Duodenal mucosa (tissue), 2 donors: ENCODE measurements around the gene VPS37D.
"Not testable (repeated sequence)": the region's sequence is repeated elsewhere in the genome, so short reads cannot be mapped to it uniquely, and the experiment has no call there.

Source experiments
- H3K27ac ChIP-seq: one replicate; pipeline ENCODE4 v1.7.0; 2013; ENCODE audit warnings: low read depth, low read length
- H3K27me3 ChIP-seq, 2 donors: one replicate each; pipeline ENCODE4 v1.7.0; 2013; ENCODE audit warnings: low read length in 2 of 2, control low read depth in 1 of 2; ENCODE audit not compliant: insufficient read depth in 2 of 2, control insufficient read depth in 1 of 2
- H3K36me3 ChIP-seq, 2 donors: one replicate each; pipeline ENCODE4 v1.7.0; 2013; ENCODE audit warnings: low read length in 2 of 2, control low read depth in 1 of 2; ENCODE audit not compliant: insufficient read depth in 2 of 2, control insufficient read depth in 1 of 2
- H3K4me1 ChIP-seq, 2 donors: one replicate each; pipeline ENCODE4 v1.7.0; 2013; ENCODE audit warnings: low read length in 2 of 2, control low read depth in 1 of 2; ENCODE audit not compliant: insufficient read depth in 2 of 2, control insufficient read depth in 1 of 2
- H3K4me3 ChIP-seq, 2 donors: one replicate each; pipeline ENCODE4 v1.7.0; 2013; ENCODE audit warnings: low read length in 2 of 2, low read depth in 1 of 2
- H3K9ac ChIP-seq, 2 donors: one replicate each; pipeline ENCODE4 v1.7.0; 2013; ENCODE audit warnings: low read length in 2 of 2, low read depth in 1 of 2
- H3K9me3 ChIP-seq, 2 donors: one replicate each; pipeline ENCODE4 v1.7.0; 2013; ENCODE audit warnings: low read length in 2 of 2, control low read depth in 1 of 2; ENCODE audit not compliant: control insufficient read depth in 1 of 2

VPS37D gene

DNA sequence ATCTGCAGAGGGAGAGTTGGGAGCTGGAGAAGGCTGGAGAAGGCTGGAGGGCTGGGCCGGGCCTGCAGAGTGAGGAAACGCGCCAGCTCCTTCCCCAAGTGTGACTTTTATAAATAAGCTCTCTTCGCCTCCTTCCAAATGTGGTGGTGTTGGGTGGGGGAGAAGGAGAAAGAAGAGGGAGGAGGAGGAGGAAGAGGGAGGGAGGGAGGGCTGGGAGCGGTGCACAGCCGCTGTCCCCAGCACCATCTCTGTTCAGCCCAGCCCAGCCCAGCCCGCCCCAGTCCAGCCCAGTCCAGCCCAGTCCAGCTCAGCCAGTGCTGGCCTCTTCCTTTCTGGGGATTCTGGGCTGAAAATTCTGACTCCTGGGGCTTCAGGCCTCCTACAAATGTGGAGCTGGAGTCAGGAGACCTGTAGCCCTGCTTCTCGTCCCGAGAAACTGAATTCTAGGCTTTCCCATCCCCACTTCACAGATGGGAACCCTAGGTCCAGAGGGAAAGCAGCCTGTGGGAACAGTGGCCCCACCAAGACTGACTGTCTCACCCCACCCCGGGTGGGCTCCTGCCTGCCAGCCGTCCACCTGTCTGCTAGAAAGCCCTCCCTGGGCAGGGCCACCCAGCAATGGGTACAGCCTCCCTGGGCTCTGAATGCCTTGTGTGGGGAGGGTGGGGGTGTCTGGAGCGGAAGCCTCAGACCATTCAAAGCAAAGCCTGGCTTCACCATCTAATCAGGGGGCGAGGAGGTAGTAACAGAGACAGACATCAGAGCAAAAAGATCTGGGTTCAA is 49.6 kb downstream of the VPS37D start:
- Histone ChIP-seq H3K27ac (no peak overlapping the region), H3K4me1 (peaks cover 22 to 35% of the 10 kb centered on the region in 2 donors), H3K4me3 (no peak overlapping the region), H3K9me3 (no peaks in the 10 kb centered on the region), H3K27me3 (peaks cover 0 to 3% of the 10 kb centered on the region in 2 donors), H3K36me3 (no peaks in the 10 kb centered on the region), H3K9ac (peak overlapping the region in 1 of 2 donors; percentile 61)

DNA sequence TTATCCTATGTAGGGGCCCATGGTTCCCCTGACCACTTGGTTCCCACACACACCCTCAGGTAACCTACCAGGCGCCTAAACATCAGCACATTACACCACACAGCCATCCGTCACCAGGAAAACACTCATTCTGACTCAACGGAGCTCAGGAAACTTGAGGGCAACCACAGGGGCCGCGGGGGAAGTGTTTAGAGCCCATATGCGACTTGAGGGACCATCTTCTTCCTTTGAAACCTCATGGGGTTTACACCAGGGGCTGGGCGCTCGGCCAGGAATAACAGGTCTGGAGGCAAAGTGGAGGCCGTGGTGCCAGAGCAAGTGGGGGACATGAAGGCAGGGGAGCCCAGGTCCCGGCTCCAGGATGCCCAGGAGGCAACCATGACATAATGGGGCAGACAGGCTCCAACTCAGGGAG is 50.4 kb downstream of the VPS37D start:
- H3K36me3 ChIP-seq: no peaks in the 10 kb centered on the region
- no peak overlapping the region for H3K27ac ChIP-seq
- H3K27me3 ChIP-seq: peaks cover 0 to 3% of the 10 kb centered on the region in 2 donors
- no peaks in the 10 kb centered on the region for H3K9me3 ChIP-seq
- H3K9ac ChIP-seq: peak overlapping the region; percentile 32 to 61
- peaks cover 22 to 35% of the 10 kb centered on the region in 2 donors for H3K4me1 ChIP-seq
- H3K4me3 ChIP-seq: no peak overlapping the region

DNA sequence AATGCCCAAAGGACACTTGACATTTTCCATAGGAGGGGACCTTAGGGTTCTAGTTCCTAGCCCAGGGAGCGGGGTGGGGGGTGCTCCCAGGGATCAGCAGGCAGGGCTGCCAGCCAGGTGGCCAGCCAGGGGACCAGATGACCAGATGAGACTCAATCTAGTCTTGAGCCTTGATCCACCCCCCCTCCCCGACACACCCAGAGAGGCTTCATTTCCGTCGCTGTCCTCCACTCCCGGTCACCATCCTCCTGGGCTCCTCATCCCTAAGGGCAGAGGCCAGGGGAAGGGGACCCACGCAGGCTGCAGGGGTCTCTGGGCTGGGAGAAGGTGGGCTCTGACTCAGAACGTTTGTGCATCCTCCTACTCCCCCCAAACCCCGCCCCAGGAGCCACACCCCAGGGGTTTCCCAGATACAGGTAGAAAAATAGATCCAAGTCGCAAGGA is 50.8 kb downstream of the VPS37D start:
- Histone ChIP-seq H3K27me3 (peaks cover 0 to 3% of the 10 kb centered on the region in 2 donors), H3K4me3 (peak overlapping the region; percentile 70 to 79), H3K9ac (peak overlapping the region; percentile 54 to 61), H3K4me1 (peaks cover 22 to 35% of the 10 kb centered on the region in 2 donors), H3K36me3 (no peaks in the 10 kb centered on the region), H3K27ac (no peak overlapping the region), H3K9me3 (no peaks in the 10 kb centered on the region)

DNA sequence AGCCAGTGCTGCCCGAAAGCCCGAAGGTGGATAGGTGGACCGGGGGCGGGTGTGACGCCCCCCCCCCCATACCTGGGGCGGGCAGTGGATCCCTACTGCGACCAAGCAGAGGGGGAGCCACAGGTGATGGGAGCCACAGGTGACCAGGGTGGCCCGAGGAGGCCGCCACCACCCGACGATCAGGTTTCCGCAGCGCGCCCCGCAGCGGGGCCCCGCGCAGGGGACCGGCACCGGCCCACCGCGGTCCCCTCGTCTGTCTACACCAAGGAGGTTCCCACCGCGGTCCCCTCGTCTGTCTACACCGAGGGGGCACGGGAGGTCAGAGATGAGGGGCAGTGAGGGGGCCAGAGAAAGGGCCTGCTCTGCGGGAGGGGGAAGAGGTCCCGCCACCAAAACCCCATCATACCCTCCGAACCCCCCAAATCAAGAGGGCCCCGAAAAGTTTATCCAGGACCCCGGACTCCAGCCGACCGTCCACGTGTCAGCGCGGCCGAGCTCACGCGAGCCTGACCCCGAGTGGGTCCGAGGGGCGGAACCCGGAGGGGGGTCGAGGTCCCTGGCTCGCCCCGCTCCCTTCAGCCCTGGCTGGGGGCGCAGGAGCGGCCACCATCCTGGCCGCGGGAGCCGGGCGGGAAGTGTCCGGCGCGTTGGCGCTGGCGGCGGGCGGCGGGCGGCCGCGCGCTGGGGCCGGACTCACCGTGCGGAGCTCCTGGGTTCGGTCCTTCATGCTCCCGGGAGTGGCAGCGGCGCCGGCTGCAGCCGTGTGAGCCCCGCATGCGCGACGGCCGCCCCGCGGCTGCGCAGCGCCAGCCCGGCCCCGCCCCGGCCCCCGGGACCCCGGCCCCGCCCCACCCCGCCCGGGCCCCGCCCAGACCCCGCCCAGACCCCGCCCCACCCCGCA is 51.5 kb downstream of the VPS37D start, which contains the start of gene STX1A:
Gene STX1A (minus strand): TSS at position 765 of the 901 bp plus-strand sequence. CDS start 38 bp downstream, at position 727.
- H3K27ac ChIP-seq: no peak within 1 kb of the TSS

DNA sequence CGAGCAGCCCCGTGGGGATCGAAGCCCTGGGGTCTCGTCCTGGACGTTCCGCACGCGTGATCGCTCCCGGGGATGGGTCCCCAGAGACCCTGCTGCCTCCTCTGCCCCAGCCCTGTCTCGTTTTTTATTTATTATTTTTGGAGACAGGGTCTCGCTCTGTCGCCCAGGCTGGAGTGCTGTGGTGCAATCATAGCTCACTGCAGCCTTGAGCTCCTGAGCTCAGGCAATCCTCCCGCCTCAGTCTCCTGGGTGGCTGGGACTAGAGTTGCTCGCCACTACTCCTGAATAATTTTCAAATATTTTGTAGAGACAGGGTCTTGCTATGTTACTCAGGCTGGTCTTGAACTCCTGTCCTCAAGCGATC is 52.2 kb downstream of the VPS37D start:
- H3K27me3 ChIP-seq: peaks cover 0 to 3% of the 10 kb centered on the region in 2 donors
- H3K9me3 ChIP-seq: no peaks in the 10 kb centered on the region
- no peaks in the 10 kb centered on the region for H3K36me3 ChIP-seq
- H3K27ac ChIP-seq: no peak overlapping the region
- peak overlapping the region; percentile 50 to 66 for H3K4me3 ChIP-seq
- H3K4me1 ChIP-seq: peaks cover 22 to 35% of the 10 kb centered on the region in 2 donors
- no peak overlapping the region for H3K9ac ChIP-seq

More for the DNA sequence above, 51.5 kb downstream of the VPS37D start, which contains the start of gene STX1A:
- Histone ChIP-seq H3K9me3 (no peaks in the 10 kb centered on the region), H3K36me3 (no peaks in the 10 kb centered on the region), H3K9ac (peak within 1 kb of the TSS; percentile 54 to 61), H3K4me1 (peaks cover 22 to 35% of the 10 kb centered on the region in 2 donors), H3K27me3 (peaks cover 0 to 3% of the 10 kb centered on the region in 2 donors), H3K4me3 (peak within 1 kb of the TSS; percentile 70 to 79)

DNA sequence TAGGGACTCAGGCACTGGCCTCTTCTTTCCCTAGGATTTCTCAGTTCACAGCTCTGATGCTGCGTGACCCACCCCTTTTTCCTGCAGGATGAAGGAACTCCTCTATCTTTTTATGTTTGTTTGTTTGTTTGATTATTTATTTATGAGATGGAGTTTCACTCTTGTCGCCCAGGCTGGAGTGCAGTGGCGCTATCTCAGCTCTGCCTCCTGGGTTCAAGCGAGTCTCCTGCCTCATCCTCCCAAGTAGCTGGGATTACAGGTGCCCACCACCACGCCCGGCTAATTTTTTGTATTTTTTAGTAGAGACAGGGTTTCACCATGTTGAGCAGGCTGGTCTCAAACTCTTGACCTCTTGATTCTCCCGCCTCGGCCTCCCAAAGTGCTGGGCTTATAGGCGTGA is 52.8 kb downstream of the VPS37D start:
- not testable (repeated sequence) for H3K27ac ChIP-seq, H3K4me3 ChIP-seq, H3K9me3 ChIP-seq, H3K36me3 ChIP-seq, H3K27me3 ChIP-seq, H3K9ac ChIP-seq
- H3K4me1 ChIP-seq: peaks cover 20 to 33% of the 10 kb centered on the region in 2 donors

DNA sequence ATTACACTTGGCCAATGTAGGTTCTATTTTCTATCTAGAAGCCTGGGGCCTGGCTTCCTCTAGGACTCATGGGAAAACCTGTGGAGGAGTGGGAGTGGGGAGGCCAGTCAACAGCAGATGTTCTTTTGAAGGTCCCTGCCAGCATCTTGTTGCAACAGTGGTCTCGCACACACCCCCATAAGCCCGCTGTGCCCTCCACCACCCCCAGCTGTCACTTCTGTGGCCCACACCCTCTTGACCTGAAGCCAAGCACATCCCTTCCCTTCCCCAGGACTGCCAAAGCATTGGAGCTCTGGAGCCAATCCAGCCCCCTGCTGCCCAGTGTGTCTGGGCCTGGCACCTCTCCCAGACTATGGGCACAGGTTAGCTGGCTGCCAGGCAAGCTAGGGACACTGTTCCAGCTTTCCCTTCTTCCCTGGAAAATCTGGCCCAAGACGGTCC is 53.8 kb downstream of the VPS37D start:
- no peak overlapping the region for H3K4me3 ChIP-seq

More for the DNA sequence above, 53.8 kb downstream of the VPS37D start:
- Histone ChIP-seq H3K4me1 (peaks cover 13 to 24% of the 10 kb centered on the region in 2 donors), H3K36me3 (no peaks in the 10 kb centered on the region), H3K27me3 (peaks cover 0 to 3% of the 10 kb centered on the region in 2 donors), H3K9me3 (no peaks in the 10 kb centered on the region), H3K27ac (no peak overlapping the region), H3K9ac (no peak overlapping the region)
